Umbilical cord (tissue), 2 donors: ENCODE data around the gene IGF2BP3. TPM values are rescaled to one million over a fixed set of nuclear protein-coding genes. Genes with fewer than 3 reads are reported as not detected.
"Not testable (repeated sequence)": the region's sequence is repeated elsewhere in the genome, so short reads cannot be mapped to it uniquely, and the experiment has no call there.

Experiments used
- DNase-seq: peaks from one replicate; pipeline ENCODE4 v3.0.0-alpha.2; 2015; ENCODE audit warnings: low spot score
- total RNA-seq: library from RNA; depleted of rRNA; stranded (reverse); fragments of >200 nt; gene quantifications from one replicate; pipeline ENCODE4 v1.2.3, GENCODE V29; 2014; ENCODE audit warnings: low replicate concordance; ENCODE audit not compliant: insufficient read depth

IGF2BP3 gene
- total RNA-seq, 1 donor from 2014 or later: 51.3 TPM

DNA sequence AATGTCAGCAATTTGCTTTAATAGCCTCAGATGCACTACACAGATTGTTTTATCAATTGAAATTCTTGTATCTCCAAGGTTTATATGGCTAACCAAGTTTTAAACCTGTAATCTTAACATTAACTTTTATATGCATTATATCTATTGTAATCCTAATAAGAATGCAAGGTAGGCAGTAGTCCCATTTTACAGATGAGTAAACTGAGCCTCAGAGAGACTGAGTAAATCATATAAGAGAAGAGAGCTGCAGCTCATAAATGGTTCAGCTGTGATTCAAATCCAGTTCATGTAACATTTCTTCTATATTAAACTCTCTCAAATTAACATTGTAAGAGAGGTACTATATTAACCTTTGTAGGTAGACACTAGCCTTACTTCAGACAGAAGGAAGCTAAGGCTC lies 127.2 kb downstream of the IGF2BP3 start:
- DNase-seq: no peak

DNA sequence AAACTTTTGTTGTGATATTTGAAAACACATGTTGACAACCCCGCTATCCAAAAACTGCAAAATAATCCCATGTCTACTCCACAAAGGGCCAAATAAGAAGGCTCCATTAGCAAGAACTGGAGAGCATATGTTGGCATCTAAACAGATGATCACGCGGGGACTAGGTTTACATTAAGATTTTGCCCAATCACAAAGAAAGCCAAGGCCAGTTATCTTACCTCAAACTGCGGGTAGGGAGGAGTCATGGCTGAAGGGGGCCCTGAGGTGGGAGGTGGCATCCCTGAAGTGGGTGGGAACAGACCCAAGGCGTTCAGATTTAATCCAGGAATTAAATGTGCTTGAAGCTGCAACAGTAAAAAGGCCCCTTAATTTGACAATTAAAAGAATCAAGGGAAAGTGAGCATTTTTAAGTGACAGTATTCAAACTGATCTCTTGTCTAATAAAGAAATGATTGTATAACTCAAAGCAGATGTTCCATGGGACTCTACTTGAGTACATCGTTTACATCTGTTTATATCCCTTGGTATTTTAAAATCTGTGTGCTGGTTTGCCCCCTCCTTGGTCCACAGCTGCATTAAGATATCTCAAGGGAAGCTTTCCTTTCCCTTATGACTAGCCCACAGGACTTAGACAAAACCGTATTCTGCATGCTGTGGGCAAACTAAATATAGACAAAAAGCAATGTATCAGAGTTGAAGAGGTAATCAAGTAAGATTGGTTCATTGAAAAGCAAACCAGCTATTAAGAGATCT lies 128.3 kb downstream of the IGF2BP3 start:
- peak; percentile 32 for DNase-seq

DNA sequence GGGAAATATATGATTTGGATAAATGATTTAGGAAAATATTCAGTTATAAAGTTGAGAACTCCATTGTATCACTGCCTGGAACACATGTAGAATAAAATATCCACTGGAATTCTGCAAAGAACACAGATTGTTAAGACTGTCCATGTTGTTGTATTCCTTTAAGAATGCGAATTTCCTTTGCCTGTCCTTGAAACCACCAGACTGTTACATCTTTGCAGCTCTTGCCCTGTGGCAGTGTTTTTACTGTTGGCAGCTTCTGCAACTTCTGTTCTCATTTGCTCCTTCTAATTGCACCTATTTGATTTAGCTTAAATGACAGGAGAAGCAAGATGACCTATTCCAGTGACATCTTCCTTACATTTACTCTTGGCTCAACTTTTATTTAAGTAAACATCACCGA lies 131.4 kb downstream of the IGF2BP3 start:
- DNase-seq: no peak

DNA sequence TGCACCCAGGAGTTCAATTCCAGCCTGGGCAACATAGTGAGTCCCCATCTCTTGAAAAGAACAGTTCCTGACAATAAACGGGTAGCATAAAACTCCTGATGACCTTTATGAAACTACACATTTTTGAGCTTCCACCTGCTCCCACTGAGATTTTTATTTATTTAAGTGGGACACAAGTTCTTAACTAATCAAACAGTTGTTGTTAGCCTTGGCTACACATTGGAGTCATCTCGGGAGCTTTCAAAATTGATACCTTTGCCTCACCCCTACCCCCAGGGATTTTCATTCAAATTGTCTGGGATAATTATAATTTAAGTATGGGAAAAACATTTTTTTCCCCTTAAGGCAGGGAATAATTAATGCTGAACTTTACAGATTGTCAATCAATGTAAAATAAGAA lies 131.9 kb downstream of the IGF2BP3 start:
- no peak for DNase-seq

DNA sequence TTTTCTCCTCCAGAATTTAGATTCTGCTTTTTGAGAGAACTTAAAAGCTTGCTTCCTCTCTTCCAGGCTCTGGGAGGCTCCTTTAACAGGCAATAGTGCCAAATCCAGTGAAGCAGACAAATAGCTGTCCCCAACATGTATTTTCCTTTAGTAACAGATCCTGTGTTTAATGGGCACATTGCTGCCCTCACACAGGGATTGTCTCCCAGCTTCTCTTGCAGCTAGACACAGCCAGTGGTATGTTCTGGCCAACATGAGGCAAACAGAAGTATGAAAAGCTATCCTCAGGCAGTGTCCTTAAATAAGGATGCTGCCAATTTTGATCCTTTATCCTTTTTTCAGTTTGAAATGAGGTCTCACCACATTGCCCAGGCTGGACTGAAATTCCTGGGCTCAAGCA lies 132.9 kb downstream of the IGF2BP3 start:
- DNase-seq: no peak

DNA sequence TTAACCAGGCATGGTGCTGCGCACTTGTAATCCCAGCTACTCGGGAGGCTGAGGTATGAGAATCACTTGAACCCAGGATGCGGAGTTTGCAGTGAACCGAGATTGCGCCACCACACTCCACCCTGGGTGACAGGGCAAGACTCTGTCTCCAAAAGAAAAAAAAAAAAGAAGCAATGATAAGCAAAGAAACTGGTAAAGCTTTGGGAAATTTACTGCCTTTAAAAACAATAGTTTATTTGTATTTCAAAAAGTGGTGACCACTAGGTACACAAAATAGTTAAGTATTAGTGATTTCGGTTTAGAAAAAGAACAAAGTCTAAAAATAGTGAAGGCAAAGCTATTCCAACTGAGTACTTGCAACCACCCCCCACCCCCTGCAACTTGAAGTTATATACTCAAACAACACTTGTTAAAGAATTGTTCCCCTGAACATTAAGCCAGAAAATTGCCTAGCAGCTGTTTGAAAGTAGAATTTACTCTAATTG lies 133.4 kb downstream of the IGF2BP3 start:
- no peak for DNase-seq

DNA sequence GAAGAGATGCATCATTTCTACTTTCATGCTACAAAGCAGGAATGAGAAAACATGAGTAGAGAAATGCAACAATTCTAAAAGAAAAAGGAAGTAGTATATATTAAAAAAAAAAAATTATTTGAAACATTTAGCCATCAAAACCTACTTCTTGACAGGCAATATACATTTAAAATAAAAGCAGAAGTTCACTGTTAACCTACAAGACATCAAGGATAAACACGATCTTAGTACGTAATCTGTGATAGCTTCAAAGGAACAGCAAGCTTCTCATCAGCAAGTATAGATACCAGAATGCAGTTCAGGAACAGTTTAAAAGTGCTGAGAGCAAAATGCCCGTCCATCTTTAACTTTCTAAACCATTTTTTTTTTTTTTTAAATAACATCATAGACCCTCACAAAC lies 134.2 kb downstream of the IGF2BP3 start:
- DNase-seq: peak; percentile 9

DNA sequence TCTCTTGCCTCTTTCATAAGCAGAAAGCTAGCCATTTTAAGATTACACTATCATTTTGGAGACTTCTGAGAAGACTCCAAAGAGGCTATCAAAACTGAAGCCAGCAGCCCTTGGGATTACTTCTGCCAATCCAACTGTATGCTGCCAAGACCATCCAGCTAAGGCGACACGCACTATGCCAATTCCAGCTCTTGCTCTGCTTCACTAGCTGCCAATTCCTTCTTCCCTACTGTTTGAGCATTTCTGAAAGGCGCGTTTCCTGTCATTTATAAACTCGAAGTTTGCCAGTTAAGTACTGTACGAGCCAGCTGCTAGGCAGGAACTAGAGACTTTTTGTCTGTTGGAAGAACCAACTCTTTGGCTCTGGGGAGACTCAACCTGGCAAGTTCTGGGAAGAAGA lies 134.7 kb downstream of the IGF2BP3 start:
- DNase-seq: peak; percentile 12

DNA sequence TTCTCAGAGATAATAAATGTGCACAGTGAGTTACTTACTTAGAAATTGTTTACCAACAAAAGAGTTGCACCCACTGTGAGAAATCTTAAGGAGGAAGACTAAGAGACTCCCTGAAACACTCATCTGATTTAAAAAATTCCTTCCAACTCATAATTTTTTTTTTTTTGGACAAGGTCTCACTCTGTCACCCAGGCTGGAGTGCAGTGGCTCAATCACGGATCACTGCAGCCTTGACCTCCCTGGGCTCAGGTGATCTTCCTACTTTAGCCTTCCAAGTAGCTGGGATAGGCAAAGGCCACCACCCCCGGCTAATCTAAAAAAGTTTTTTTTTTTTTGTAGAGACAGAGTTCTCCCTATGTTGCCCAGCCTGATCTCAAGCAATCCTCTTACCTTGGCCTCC lies 135.2 kb downstream of the IGF2BP3 start:
- DNase-seq: no peak

DNA sequence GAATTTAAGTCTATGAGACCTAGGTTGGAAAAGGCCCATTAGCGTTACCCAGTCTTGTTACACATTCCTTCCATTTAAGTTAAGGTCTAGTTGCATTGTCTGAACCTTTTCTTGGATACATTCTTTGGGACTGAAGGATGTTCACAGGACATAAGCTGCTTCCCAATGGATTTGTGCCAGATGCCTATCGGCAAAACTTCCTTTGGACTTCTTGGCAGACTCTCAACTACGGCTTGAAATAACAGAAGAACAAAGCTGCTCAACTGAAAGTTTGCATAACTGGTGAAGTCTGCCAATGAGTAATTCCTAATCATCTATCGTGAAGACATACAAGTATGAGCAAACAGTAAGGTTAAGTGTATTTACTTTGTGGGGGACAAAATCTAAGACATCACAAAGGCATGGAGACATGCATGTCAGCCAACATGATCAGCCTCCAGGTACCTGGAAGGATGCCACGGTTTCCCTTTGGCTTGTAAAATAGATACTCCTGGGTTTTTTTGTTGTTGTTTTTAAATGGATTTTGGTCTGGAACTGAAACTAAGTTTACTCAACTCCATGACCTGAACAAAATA lies 135.7 kb downstream of the IGF2BP3 start:
- peak; percentile 67 for DNase-seq

DNA sequence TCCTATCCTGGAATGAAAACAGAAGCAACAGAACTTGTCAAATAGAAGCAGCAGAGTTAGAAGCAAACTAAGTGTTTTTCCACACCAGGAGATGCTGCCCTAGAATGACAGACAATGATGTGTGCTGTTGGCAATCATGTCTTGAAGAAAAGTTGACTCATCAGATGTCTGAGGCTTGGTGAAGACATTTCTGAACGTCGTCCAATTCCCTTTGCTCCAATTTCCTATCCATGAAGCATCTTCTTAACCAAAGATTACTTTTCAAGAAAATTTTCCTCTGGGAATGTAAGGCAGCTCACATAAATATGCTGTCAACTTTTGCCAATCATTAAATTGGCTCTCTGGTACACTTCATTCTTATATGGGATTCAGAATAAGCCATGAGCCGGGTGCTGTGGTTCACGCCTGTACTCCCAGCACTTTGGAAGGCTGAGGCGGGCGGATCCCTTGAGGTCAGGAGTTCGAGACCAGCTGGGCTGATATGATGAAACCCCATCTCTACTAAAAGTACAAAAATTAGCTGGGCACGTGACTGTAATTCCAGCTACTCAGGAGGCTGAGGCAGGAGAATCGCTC lies 136.5 kb downstream of the IGF2BP3 start:
- peak; percentile 85 for DNase-seq

DNA sequence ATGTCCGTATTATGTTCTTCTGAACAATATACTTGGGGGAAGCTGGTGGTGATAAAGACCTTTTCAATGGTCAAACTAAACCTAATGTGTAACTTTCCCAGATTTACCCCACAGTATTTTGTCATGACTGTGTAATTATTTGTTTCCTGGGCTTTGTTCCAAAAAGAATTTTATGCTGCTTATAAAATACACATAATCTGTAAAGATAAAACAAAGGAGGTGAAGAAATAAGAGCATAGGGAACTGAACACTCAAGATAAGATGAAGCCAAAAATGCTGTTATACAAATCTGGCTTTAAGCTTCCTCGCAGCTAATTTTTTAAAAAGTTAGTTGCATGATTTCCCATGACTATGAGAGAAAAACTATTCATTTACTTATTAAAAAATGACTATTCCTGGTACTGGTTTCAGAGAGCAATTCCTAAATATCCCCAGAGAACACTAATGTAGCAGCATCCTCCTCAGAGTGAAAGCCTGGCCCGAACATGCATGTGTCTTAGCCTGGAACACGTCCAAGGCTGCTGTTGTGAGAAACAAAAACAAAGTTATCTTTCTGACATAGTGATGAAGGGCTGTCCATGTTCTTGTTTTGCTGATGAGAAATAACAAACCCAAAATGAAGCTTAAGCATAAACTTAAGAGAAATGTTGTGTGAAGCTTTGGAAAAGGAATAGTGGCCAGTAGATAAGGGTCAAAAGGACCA lies 137.2 kb downstream of the IGF2BP3 start:
- peak; percentile 78 for DNase-seq

DNA sequence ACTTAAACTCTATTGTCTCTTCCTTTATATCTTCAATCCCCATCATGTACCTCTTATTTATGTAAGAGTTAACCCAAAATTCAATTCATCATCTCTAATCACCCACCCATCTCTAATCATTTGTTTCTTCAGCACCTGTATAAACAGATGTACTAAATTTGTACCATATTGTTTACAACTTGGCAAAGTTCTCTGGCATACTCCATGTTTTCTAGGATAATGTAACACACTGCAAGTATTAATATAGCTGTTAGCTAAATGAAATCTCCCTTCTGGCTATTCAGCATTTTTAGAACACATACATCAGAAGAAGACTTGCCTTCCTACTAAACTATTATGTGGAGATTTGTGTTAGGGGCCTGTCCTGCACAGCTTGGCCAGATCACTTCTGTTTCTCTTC lies 138.1 kb downstream of the IGF2BP3 start:
- no peak for DNase-seq

DNA sequence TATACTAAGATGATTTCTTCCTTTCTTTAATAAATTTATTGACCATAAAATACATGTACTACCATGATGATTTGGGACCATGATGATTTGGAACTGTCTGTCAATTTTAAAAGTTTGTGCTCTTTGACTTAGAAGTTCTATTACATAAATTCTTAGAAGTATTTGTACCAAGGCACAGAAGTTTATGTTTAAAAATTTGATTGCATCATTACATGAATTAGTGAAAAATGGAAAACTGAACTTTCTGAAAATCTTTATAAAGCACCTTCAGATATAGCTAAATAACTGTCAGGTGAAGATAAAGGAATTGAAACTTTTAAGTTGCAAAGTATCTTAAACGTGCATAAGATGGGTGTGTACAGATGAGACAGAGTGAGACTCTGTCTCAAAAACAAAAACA lies 139.2 kb downstream of the IGF2BP3 start:
- no peak for DNase-seq

DNA sequence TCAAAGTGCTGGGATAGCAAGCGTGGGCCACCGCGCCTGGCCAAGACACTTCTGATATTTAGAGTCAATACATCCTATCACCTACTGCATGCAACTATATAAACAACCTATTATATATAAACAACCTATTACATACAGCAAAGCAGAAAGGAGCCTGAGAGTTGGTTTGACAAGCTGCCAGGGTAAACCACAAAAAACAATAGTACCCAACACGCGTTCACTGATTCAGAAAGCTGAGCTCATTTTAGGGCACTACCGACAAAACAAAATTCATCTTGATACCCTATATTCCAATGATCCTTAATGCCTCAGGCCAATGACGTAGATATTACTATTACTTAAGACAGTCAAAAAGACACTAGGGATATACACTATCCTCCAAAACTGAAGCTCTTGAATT lies 154.9 kb downstream of the IGF2BP3 start:
- no peak for DNase-seq

DNA sequence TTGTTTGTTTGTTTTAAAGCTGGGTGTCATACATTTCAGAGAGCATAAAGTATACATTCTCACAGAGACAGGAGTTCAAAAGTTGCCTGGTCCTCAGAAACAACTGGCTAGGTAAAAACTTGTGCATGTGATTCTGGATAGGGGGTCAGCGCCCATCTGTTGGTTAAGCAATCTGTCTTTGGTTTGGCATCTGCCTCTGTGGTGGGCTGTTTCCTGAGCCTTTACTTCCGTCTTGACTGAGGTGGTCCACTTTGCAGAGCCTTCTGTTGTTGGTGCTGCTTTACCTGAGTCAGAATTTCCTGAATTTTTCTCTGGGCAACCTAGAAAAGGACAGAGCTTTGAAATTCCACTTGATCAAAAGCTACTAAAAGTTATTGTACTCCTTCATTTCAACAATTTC lies 158.2 kb downstream of the IGF2BP3 start:
- DNase-seq: not testable (repeated sequence)

DNA sequence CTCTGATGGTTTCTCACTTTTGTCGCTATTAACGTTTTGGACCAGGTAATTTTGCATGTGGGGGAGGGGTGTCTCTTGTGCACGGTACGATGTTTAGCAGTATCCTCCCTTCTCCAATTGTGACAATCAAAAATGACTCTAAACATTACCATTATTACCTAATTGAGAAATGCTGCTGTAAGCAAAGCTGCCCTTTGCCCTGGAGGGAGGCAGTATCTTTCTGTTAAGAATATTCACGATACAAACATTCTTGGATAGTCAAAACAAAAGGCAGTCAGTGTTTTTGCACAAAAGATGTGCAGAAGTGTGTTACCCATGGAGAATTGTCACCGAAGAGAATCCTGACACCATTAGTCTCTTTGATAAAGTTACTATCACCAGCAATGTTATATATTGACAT lies 161.5 kb downstream of the IGF2BP3 start:
- DNase-seq: no peak

DNA sequence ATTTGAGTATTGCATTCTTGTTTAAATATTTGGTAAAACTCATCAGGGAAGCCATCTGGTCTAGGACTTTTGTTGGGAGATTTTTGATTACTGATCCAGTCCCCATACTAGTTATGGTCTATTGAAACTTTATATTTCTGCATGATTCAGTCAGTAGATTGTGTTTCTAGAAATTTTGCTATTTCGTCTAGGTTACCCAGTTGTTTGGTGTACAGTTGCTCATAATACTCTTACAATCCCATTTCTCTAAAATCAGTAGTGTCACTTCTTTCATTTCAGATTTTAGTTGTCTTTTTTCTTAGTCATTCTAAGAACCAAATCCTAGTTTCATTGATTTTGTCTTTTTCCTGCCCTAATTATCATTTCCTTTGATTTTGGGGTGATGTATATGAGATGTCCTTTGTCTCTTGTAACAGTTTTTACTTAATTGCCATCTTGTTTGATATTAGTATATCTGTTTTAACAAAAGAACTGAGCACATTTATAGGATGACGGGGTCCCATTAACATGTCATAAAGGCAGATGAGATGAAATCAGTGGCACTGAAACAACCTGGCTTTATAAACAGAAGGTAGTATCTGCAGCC lies 163.3 kb downstream of the IGF2BP3 start:
- DNase-seq: no peak

DNA sequence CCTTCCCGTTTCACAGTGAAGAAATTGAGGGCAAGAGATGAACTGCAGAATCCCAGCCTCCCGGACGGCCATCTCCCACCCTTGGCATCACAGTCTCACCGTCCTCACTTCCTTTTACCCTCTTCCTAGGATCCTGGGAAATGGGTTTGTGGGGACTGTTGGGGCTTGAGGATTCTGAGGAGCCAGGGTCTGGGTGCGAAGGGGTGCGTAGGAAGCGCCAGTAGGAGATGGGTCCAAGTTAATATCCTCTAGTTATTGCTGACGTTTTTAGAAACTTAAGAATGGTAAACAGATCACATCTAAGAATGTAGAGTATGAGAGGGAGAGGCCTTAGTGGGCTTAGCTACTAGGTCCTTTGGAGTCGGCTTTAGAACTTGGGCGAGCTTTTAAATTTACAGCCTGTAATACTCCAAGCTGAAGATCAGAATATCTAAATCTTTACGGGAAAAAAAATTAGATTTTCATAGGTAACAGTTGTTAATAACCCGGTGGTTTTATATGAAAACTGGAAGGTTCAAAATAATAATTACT lies 170.5 kb downstream of the IGF2BP3 start:
- peak; percentile 17 for DNase-seq

DNA sequence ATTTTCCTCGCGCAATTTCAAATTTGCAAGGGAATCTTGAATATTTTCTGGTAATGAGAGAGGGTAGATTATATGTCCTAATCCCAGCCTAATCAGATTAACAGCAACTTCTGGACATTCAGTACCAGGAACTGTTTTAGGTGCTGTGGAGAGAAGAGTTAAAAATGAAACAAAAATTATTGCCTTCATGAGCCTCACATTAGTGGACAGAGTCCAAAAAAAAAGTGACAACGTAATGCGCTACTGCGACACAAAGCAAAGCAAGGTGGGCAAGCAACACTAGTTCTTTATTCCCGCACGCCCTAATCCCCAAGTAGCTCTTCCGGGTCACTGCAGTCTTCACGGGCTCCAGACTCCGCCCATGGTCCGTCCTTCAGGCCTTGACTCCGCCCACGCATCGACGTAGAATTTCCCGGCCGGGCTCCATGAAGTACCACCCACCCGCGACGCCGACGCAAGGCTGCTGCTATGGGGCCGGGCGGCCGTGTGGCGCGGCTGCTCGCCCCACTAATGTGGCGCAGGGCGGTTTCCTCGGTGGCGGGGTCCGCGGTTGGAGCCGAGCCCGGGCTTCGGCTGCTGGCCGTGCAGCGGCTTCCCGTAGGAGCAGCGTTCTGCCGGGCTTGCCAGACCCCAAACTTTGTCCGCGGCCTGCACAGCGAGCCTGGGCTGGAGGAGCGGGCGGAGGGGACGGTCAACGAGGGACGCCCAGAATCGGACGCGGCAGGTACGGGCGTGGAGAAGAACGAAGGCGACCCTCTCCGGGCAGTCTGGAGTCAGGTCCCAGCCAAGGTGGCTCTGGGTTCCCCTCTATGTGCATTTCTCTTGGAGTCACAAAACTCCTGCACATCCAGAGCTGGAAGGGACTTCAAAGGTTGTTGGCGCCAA lies 171.2 kb downstream of the IGF2BP3 start, which contains the start of gene MALSU1:
Gene MALSU1, plus strand, starts transcription at position 455 of the 885 bp plus-strand sequence. Its CDS starts 14 bp downstream, at position 469.
- peak; percentile 99 for DNase-seq
